ENCODE data around the gene FHOD3.
"Not testable (repeated sequence)": the region's sequence is repeated elsewhere in the genome, so short reads cannot be mapped to it uniquely, and the experiment has no call there.

FHOD3 gene

GRCh38 chr18:36798738-36799473, 501.4 kb downstream of the FHOD3 start:
- no peak for DNase-seq (ENCODE audit: low read depth)

GRCh38 chr18:36805105-36805504, 507.6 kb downstream of the FHOD3 start:
- DNase-seq (ENCODE audit: low read depth) = no peak

- DNase-seq (ENCODE audit: low read depth) = peak; percentile 73
Measured at GRCh38 chr18:36808681-36809080, 511.2 kb downstream of the FHOD3 start.

- peak; percentile 15 for DNase-seq (ENCODE audit: low read depth)
Measured at GRCh38 chr18:36809590-36810381, 512.3 kb downstream of the FHOD3 start.

- no peak for DNase-seq (ENCODE audit: low read depth)
Measured at GRCh38 chr18:36811430-36811829, 513.9 kb downstream of the FHOD3 start.

- DNase-seq (ENCODE audit: low read depth) = no peak
Measured at GRCh38 chr18:36811955-36812354, 514.4 kb downstream of the FHOD3 start.

GRCh38 chr18:36812678-36813077, 515.2 kb downstream of the FHOD3 start:
- no peak for DNase-seq (ENCODE audit: low read depth)

- DNase-seq (ENCODE audit: low read depth) = no peak
Measured at GRCh38 chr18:36813101-36813775, 515.7 kb downstream of the FHOD3 start.

- no peak for DNase-seq (ENCODE audit: low read depth)
Measured at GRCh38 chr18:36813824-36814223, 516.3 kb downstream of the FHOD3 start.

GRCh38 chr18:36814994-36815393, 517.5 kb downstream of the FHOD3 start:
- no peak for DNase-seq (ENCODE audit: low read depth)

- DNase-seq (ENCODE audit: low read depth) = not testable (repeated sequence)
Measured at GRCh38 chr18:36816096-36816495, 518.6 kb downstream of the FHOD3 start.

GRCh38 chr18:36817039-36817438, 519.5 kb downstream of the FHOD3 start:
- DNase-seq (ENCODE audit: low read depth) = no peak

- no peak for DNase-seq (ENCODE audit: low read depth)
Measured at GRCh38 chr18:36818652-36819051, 521.1 kb downstream of the FHOD3 start.

GRCh38 chr18:36819621-36820020, 522.1 kb downstream of the FHOD3 start:
- no peak for DNase-seq (ENCODE audit: low read depth)

GRCh38 chr18:36821681-36822080, 524.2 kb downstream of the FHOD3 start:
- DNase-seq (ENCODE audit: low read depth) = no peak

- no peak for DNase-seq (ENCODE audit: low read depth)
Measured at GRCh38 chr18:36825526-36825925, 528.0 kb downstream of the FHOD3 start.

- no peak for DNase-seq (ENCODE audit: low read depth)
Measured at GRCh38 chr18:36826556-36826955, 529.0 kb downstream of the FHOD3 start.

- DNase-seq (ENCODE audit: low read depth) = no peak
Measured at GRCh38 chr18:36828157-36828629, 530.7 kb downstream of the FHOD3 start.

GRCh38 chr18:36828630-36829361, 531.3 kb downstream of the FHOD3 start, which contains the start of the genes KIAA1328 and TPGS2:
Gene KIAA1328 (plus strand): TSS chr18:36829127. CDS start chr18:36829139, 12 bp downstream.
Gene TPGS2 (minus strand): TSS chr18:36829002. CDS start chr18:36828767, 235 bp downstream.
- DNase-seq (ENCODE audit: low read depth) = no peak

Data from HS-5 (cell line).